HG03520 (cell line): Measurements from ENCODE around the gene TTC34.

Experiments used
- ATAC-seq: cut with Tn5 transposase; IDR thresholded peaks from one replicate; pipeline ENCODE4 v1.9.1; 2021; ENCODE audit warnings: mild to moderate bottlenecking, moderate library complexity; ENCODE audit not compliant: unreplicated experiment

TTC34 gene

GRCh38 chr1:2829846-2830615 lies 28.5 kb upstream of the TTC34 start:
- ATAC-seq = no peak

GRCh38 chr1:2828586-2829250 lies 27.2 kb upstream of the TTC34 start:
- no peak for ATAC-seq

GRCh38 chr1:2826736-2827292 lies 25.3 kb upstream of the TTC34 start:
- ATAC-seq = no peak

GRCh38 chr1:2826316-2826715 lies 24.8 kb upstream of the TTC34 start:
- ATAC-seq = no peak

GRCh38 chr1:2825487-2826189 lies 24.1 kb upstream of the TTC34 start:
- no peak for ATAC-seq

- ATAC-seq = no peak
Observed at GRCh38 chr1:2824999-2825398, 23.5 kb upstream of the TTC34 start.

GRCh38 chr1:2823921-2824610 lies 22.6 kb upstream of the TTC34 start:
- ATAC-seq = no peak

- no peak for ATAC-seq
Observed at GRCh38 chr1:2822621-2823145, 21.2 kb upstream of the TTC34 start.

- ATAC-seq = no peak
Observed at GRCh38 chr1:2821966-2822620, 20.6 kb upstream of the TTC34 start.

GRCh38 chr1:2821373-2821955 lies 20.0 kb upstream of the TTC34 start:
- no peak for ATAC-seq

- no peak for ATAC-seq
Observed at GRCh38 chr1:2820731-2821372, 19.4 kb upstream of the TTC34 start.

GRCh38 chr1:2819831-2820730 lies 18.6 kb upstream of the TTC34 start:
- no peak for ATAC-seq

- ATAC-seq = no peak
Observed at GRCh38 chr1:2819429-2819828, 17.9 kb upstream of the TTC34 start.

GRCh38 chr1:2817784-2818564 lies 16.5 kb upstream of the TTC34 start:
- ATAC-seq = no peak

GRCh38 chr1:2816786-2817185 lies 15.3 kb upstream of the TTC34 start:
- ATAC-seq = no peak

- ATAC-seq = no peak
Observed at GRCh38 chr1:2815551-2815950, 14.1 kb upstream of the TTC34 start.

- ATAC-seq = no peak
Observed at GRCh38 chr1:2814511-2815075, 13.1 kb upstream of the TTC34 start.
